Neutrophil (primary cell): Measurements from ENCODE around the gene THOC6.

Source experiments
- H3K27ac ChIP-seq: fragments of 200-600 bp; sonication (generic); 2 replicates; pipeline ENCODE4 v1.5.1; 2016; ENCODE audit warnings: mild to moderate bottlenecking, moderate library complexity
- H3K27me3 ChIP-seq: fragments of 200-600 bp; sonication (generic); 2 replicates; pipeline ENCODE4 v1.6.0; 2016; ENCODE audit warnings: mild to moderate bottlenecking
- H3K36me3 ChIP-seq: fragments of 200-600 bp; sonication (generic); 2 replicates; pipeline ENCODE4 v1.5.1; 2017
- H3K4me1 ChIP-seq, 2 experiments: fragments of 200-600 bp in 1 of 2; sonication (generic) in 1 of 2; 1 replicate in 1 of 2; 2 replicates in 1 of 2; pipeline versions ENCODE4 v1.5.1 to v1.6.1; 2013 to 2016; ENCODE audit warnings: low read depth in 1 of 2, low read length in 1 of 2, mild to moderate bottlenecking in 1 of 2, moderate library complexity in 1 of 2; ENCODE audit not compliant: control insufficient read depth in 1 of 2, insufficient read depth in 1 of 2
- H3K4me3 ChIP-seq, 2 experiments: fragments of 200-600 bp in 1 of 2; sonication (generic) in 1 of 2; 1 replicate in 1 of 2; 2 replicates in 1 of 2; pipeline ENCODE4 v1.5.1; 2013 to 2016; ENCODE audit warnings: low read depth in 1 of 2, low read length in 1 of 2, mild to moderate bottlenecking in 1 of 2, moderate library complexity in 1 of 2
- H3K9me3 ChIP-seq: fragments of 200-600 bp; sonication (generic); 2 replicates; pipeline ENCODE4 v1.5.1; 2016
- TF ChIP-seq, protein P1 (sequence below): fragments of 200-600 bp; sonication (generic); IDR thresholded peaks from 2 replicates; pipeline ENCODE4 v1.5.1; 2016; ENCODE audit warnings: antibody characterized with exemption

The THOC6 gene

DNA sequence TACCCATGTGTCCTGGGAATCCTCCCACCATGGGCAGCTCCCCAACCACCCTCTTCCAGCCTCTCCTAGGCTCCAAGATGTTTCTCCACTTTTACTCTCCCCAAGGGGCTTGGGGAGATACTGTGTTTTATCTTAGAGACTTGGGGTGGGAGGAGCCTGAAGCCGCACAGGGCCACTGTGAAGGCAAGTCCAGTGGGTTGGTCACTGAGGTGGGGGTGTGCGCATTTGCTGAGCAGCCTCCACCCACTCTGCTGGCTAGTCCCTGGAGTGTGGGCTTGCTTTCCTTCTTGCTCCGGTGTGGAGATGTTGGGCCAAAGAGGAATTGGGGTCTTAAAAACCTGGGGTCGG is 15.2 kb upstream of the THOC6 start:
- H3K36me3 ChIP-seq: peaks cover 9% of the 10 kb centered on the region
- TF ChIP-seq, protein P1, sequence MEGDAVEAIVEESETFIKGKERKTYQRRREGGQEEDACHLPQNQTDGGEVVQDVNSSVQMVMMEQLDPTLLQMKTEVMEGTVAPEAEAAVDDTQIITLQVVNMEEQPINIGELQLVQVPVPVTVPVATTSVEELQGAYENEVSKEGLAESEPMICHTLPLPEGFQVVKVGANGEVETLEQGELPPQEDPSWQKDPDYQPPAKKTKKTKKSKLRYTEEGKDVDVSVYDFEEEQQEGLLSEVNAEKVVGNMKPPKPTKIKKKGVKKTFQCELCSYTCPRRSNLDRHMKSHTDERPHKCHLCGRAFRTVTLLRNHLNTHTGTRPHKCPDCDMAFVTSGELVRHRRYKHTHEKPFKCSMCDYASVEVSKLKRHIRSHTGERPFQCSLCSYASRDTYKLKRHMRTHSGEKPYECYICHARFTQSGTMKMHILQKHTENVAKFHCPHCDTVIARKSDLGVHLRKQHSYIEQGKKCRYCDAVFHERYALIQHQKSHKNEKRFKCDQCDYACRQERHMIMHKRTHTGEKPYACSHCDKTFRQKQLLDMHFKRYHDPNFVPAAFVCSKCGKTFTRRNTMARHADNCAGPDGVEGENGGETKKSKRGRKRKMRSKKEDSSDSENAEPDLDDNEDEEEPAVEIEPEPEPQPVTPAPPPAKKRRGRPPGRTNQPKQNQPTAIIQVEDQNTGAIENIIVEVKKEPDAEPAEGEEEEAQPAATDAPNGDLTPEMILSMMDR: no peak
- peaks cover 68 to 74% of the 10 kb centered on the region in 2 experiments for H3K4me1 ChIP-seq
- H3K4me3 ChIP-seq: peak overlapping the region; percentile 66 to 74
- no peaks in the 10 kb centered on the region for H3K9me3 ChIP-seq
- peak overlapping the region; percentile 98 for H3K27ac ChIP-seq
- H3K27me3 ChIP-seq: no peaks in the 10 kb centered on the region

- TF ChIP-seq, protein P1: no peak
- H3K36me3 ChIP-seq: peaks cover 14% of the 10 kb centered on the region
- H3K4me3 ChIP-seq: peak overlapping the region in 1 of 2 experiments; percentile 74
- H3K4me1 ChIP-seq: peaks cover 68 to 73% of the 10 kb centered on the region in 2 experiments
- no peaks in the 10 kb centered on the region for H3K27me3 ChIP-seq
- no peaks in the 10 kb centered on the region for H3K9me3 ChIP-seq
- peak overlapping the region; percentile 98 for H3K27ac ChIP-seq
Measured at GRCh38 chr16:3009568-3010390, 14.1 kb upstream of the THOC6 start.

- Histone ChIP-seq H3K27me3 (no peaks in the 10 kb centered on the region), H3K9me3 (no peaks in the 10 kb centered on the region), H3K27ac (peak overlapping the region; percentile 98), H3K4me3 (no peak overlapping the region), H3K4me1 (peaks cover 65% of the 10 kb centered on the region in 2 experiments), H3K36me3 (peaks cover 17% of the 10 kb centered on the region)
- TF ChIP-seq, protein P1: no peak
Measured at GRCh38 chr16:3010510-3010909, 13.3 kb upstream of the THOC6 start.

GRCh38 chr16:3012246-3012645 is 11.6 kb upstream of the THOC6 start:
- H3K27ac ChIP-seq: no peak overlapping the region
- no peaks in the 10 kb centered on the region for H3K9me3 ChIP-seq
- H3K4me1 ChIP-seq: peaks cover 48% of the 10 kb centered on the region in 2 experiments
- H3K36me3 ChIP-seq: peaks cover 17% of the 10 kb centered on the region
- TF ChIP-seq, protein P1: no peak
- no peak overlapping the region for H3K4me3 ChIP-seq
- H3K27me3 ChIP-seq: peaks cover under 1% of the 10 kb centered on the region

GRCh38 chr16:3012828-3013420 is 10.9 kb upstream of the THOC6 start, which contains the start of gene CLDN9:
TSS of gene CLDN9 (plus strand) at chr16:3012923. CDS start at chr16:3013363, 440 bp downstream.
- peaks cover 43 to 46% of the 10 kb centered on the region in 2 experiments for H3K4me1 ChIP-seq
- H3K27me3 ChIP-seq: peaks cover 7% of the 10 kb centered on the region
- H3K4me3 ChIP-seq: no peak within 1 kb of the TSS
- peak within 1 kb of the TSS; percentile 23 for H3K27ac ChIP-seq
- TF ChIP-seq, protein P1: no peak
- peaks cover 17% of the 10 kb centered on the region for H3K36me3 ChIP-seq
- H3K9me3 ChIP-seq: no peaks in the 10 kb centered on the region
